HepG2 (cell line): ENCODE data around the gene USE1. TPM values are rescaled to one million over a fixed set of nuclear protein-coding genes. Genes with fewer than 3 reads are reported as not detected.

Experiments used
- ATF6 ChIP-seq: sonication (generic); formaldehyde crosslinking; conservative IDR thresholded peaks from 2 replicates; pipeline ENCODE4 v1.4.0; 2020; ENCODE audit warnings: missing genetic modification reagents
- BHLHE40 ChIP-seq: IDR thresholded peaks from 2 replicates; pipeline ENCODE4 v1.6.1; 2011; ENCODE audit warnings: low read length, improper control_type of control experiment
- CBX1 ChIP-seq: IDR thresholded peaks from one replicate; pipeline ENCODE4 v1.6.1; 2016; ENCODE audit warnings: antibody characterized with exemption, low read depth
- CEBPB ChIP-seq: IDR thresholded peaks from 2 replicates; pipeline ENCODE4 v1.6.1; 2011; ENCODE audit warnings: low read depth, low read length, improper control_type of control experiment, borderline replicate concordance
- CEBPG ChIP-seq: IDR thresholded peaks from 2 replicates; pipeline ENCODE4 v1.6.1; 2016
- FOXA3 ChIP-seq: IDR thresholded peaks from 2 replicates; pipeline ENCODE4 v1.6.1; 2016; ENCODE audit warnings: missing genetic modification reagents, missing compliant biosample characterization
- GATAD1 ChIP-seq: IDR thresholded peaks from 2 replicates; pipeline ENCODE4 v1.6.1; 2016; ENCODE audit warnings: missing genetic modification reagents, missing compliant biosample characterization
- KDM2A ChIP-seq: sonication (generic); formaldehyde crosslinking; IDR thresholded peaks from 2 replicates; pipeline ENCODE4 v1.4.0; 2020; ENCODE audit warnings: low read depth, missing genetic modification reagents, borderline replicate concordance
- MBNL3 ChIP-seq: fragments of 250-450 bp; sonication (Bioruptor Pico); conservative IDR thresholded peaks from 2 replicates; pipeline ENCODE4 v1.8.0; 2022; ENCODE audit warnings: mild to moderate bottlenecking, inconsistent platforms
- NCOA5 ChIP-seq: sonication (generic); formaldehyde crosslinking; IDR thresholded peaks from 2 replicates; pipeline ENCODE4 v1.4.0; 2020; ENCODE audit warnings: missing genetic modification reagents
- PHF8 ChIP-seq: sonication (generic); formaldehyde crosslinking; IDR thresholded peaks from 2 replicates; pipeline ENCODE4 v1.5.0; 2020; ENCODE audit warnings: missing genetic modification reagents
- POLR2AphosphoS2 ChIP-seq: IDR thresholded peaks from 2 replicates; pipeline ENCODE4 v1.6.1; 2011; ENCODE audit warnings: low read depth, low read length, improper control_type of control experiment
- RFX1 ChIP-seq: fragments of 450-650 bp; IDR thresholded peaks from 2 replicates; pipeline ENCODE4 v1.6.1; 2017
- TAF1 ChIP-seq: sonication (generic); formaldehyde crosslinking; IDR thresholded peaks from 2 replicates; pipeline ENCODE4 v1.4.0; 2020; ENCODE audit warnings: missing genetic modification reagents
- ZKSCAN1 ChIP-seq: fragments of 150-350 bp; IDR thresholded peaks from 2 replicates; pipeline ENCODE4 v1.6.1; 2014; ENCODE audit warnings: low read length
- ZKSCAN8 ChIP-seq: IDR thresholded peaks from 2 replicates; pipeline ENCODE4 v1.6.1; 2016; ENCODE audit warnings: borderline replicate concordance, missing genetic modification reagents, missing compliant biosample characterization
- ZMYM3 ChIP-seq: sonication (generic); formaldehyde crosslinking; IDR thresholded peaks from 2 replicates; pipeline ENCODE4 v1.5.1; 2020; ENCODE audit warnings: mild to moderate bottlenecking, missing genetic modification reagents
- ZNF136 ChIP-seq: sonication (generic); formaldehyde crosslinking; IDR thresholded peaks from 2 replicates; pipeline ENCODE4 v1.8.1; 2022; ENCODE audit warnings: low read depth, mild to moderate bottlenecking, moderate library complexity, missing genetic modification reagents
- ZNF501 ChIP-seq: sonication (generic); formaldehyde crosslinking; IDR thresholded peaks from 2 replicates; pipeline ENCODE4 v1.5.1; 2020; ENCODE audit warnings: mild to moderate bottlenecking, moderate library complexity, missing genetic modification reagents
- ZNF556 ChIP-seq: sonication (generic); formaldehyde crosslinking; IDR thresholded peaks from 2 replicates; pipeline ENCODE4 v1.4.0; 2020; ENCODE audit warnings: mild to moderate bottlenecking, missing genetic modification reagents, borderline replicate concordance
- ZNF563 ChIP-seq: sonication (generic); formaldehyde crosslinking; IDR thresholded peaks from 2 replicates; pipeline ENCODE4 v1.8.0; 2022; ENCODE audit warnings: mild to moderate bottlenecking, moderate library complexity, missing genetic modification reagents
- ZNF609 ChIP-seq: sonication (generic); formaldehyde crosslinking; IDR thresholded peaks from 2 replicates; pipeline ENCODE4 v1.4.0; 2020; ENCODE audit warnings: mild to moderate bottlenecking, missing genetic modification reagents, borderline replicate concordance
- ZNF746 ChIP-seq: sonication (generic); formaldehyde crosslinking; IDR thresholded peaks from 2 replicates; pipeline ENCODE4 v1.8.0; 2022; ENCODE audit warnings: mild to moderate bottlenecking, missing genetic modification reagents
- ZSCAN5A ChIP-seq: sonication (generic); formaldehyde crosslinking; IDR thresholded peaks from 2 replicates; pipeline ENCODE4 v1.8.0; 2022; ENCODE audit warnings: mild to moderate bottlenecking, missing genetic modification reagents, borderline replicate concordance
- polyA plus RNA-seq, 8 experiments: library from polyadenylated mRNA; depleted of rRNA in 3 of 8; stranded (reverse) in 7 of 8; unstranded in 1 of 8; fragments of >200 nt; fragmentation: Illumina TruSeq in 4 of 8; extraction: Trizol in 4 of 8; gene quantifications; 2 replicates each; pipeline versions ENCODE4 v1.2.1 to v1.2.3, GENCODE V29; 2011 to 2016; ENCODE audit warnings: low read depth in 4 of 8, missing spikeins in 1 of 8, mixed read lengths in 1 of 8; ENCODE audit not compliant: insufficient read depth in 1 of 8
- total RNA-seq, 5 experiments: library from RNA; depleted of rRNA; stranded (reverse); fragments of >200 nt; fragmentation: Illumina TruSeq; extraction: Trizol; gene quantifications; 2 replicates each; pipeline ENCODE4 v1.2.3, GENCODE V29; 2016; ENCODE audit warnings: low read depth in 1 of 5

Gene USE1
- total and polyA plus RNA-seq, 2 of the 13 experiments (the other 11 are each of a cell fraction or from before 2014, with no cell fraction given), result 9.9 to 17.6 TPM

- no peak; the same call in 1 of the 2 replicates for TF ChIP-seq PHF8 (CRISPR knock-in tag)
- TF ChIP-seq ZMYM3 (CRISPR knock-in tag), result peak; percentile 100
- no peak for TF ChIP-seq BHLHE40
- TF ChIP-seq ZNF136 (CRISPR knock-in tag), result no peak
- no peak for TF ChIP-seq POLR2AphosphoS2
- TF ChIP-seq ZSCAN5A (CRISPR knock-in tag), result no peak
- TF ChIP-seq ZNF563, result no peak
- no peak; the same call in 1 of the 2 replicates for TF ChIP-seq ZNF746 (CRISPR knock-in tag)
- no peak for TF ChIP-seq NCOA5 (CRISPR knock-in tag)
- no peak for TF ChIP-seq ZNF609 (CRISPR knock-in tag)
- no peak for TF ChIP-seq RFX1
- no peak for TF ChIP-seq CEBPB
- no peak for TF ChIP-seq GATAD1 (CRISPR knock-in tag)
- TF ChIP-seq KDM2A (CRISPR knock-in tag), result no peak
- TF ChIP-seq MBNL3 (CRISPR knock-in tag), result no peak
- TF ChIP-seq FOXA3 (CRISPR knock-in tag), result no peak
- TF ChIP-seq ZNF501 (CRISPR knock-in tag), result peak; percentile 65
- TF ChIP-seq CEBPG (CRISPR knock-in tag), result no peak
- no peak for TF ChIP-seq ZKSCAN1
- TF ChIP-seq ATF6 (CRISPR knock-in tag), result no peak
- TF ChIP-seq ZKSCAN8, result peak; percentile 100
- TF ChIP-seq CBX1, result no peak
- TF ChIP-seq TAF1 (CRISPR knock-in tag), result no peak; the same call in 1 of the 2 replicates
- TF ChIP-seq ZNF556, result peak; percentile 22; the same call in 1 of the 2 replicates
Observed at GRCh38 chr19:17246681-17247425, 31.7 kb downstream of the USE1 start (continued).
